Measurements from ENCODE around the gene PC. TPM values are rescaled to one million over a fixed set of nuclear protein-coding genes. Genes with fewer than 3 reads are reported as not detected.

PC gene
- polyA plus RNA-seq, 1 of the 3 experiments (the other 2 are of a cell fraction): 9.7 TPM

- Histone ChIP-seq H3K4me1 (ENCODE audit: control insufficient read depth in 1 of 2, insufficient read depth in 2 of 2, low read depth in 1 of 2, low read length in 1 of 2) (peaks cover 0 to 10% of the 10 kb centered on the region in 2 experiments; a peak in 2 of 4 replicates), H3K9ac (no peak overlapping the region), H3K27me3 (ENCODE audit: insufficient read depth) (no peaks in the 10 kb centered on the region), H2AFZ (ENCODE audit: low read depth) (no peak overlapping the region), H3K36me3 (replicated peaks in 1 of 2; ENCODE audit: control insufficient read depth in 1 of 2, insufficient read depth in 2 of 2, low read length in 1 of 2) (peaks cover 0 to 2% of the 10 kb centered on the region in 2 experiments), H3K4me3 (ENCODE audit: low read depth in 2 of 2, low read length in 1 of 2) (no peak overlapping the region), H3K27ac (ENCODE audit: low read depth in 2 of 2, low read length in 1 of 2) (no peak overlapping the region), H3F3A (replicated peaks; ENCODE audit: insufficient read depth) (no peaks in the 10 kb centered on the region), H3K79me2 (ENCODE audit: insufficient read depth) (peaks cover 14% of the 10 kb centered on the region), H3K4me2 (no peak overlapping the region), H4K20me1 (ENCODE audit: insufficient read depth) (no peaks in the 10 kb centered on the region), H3K9me3 (no peaks in the 10 kb centered on the region), H3K9me2 (no peaks in the 10 kb centered on the region)
- no peak for DNase-seq
- no peak for TF ChIP-seq MAX (IDR thresholded peaks at IDR 0.05; ENCODE audit: low read depth)
- no peak for TF ChIP-seq EZH2phosphoT487 (IDR thresholded peaks at IDR 0.05; ENCODE audit: borderline replicate concordance, low read depth)
- no peak for TF ChIP-seq FOSL2 (IDR thresholded peaks at IDR 0.05; ENCODE audit: borderline replicate concordance, low read depth)
- no peak for TF ChIP-seq RXRA (IDR thresholded peaks at IDR 0.05; ENCODE audit: borderline replicate concordance, low read depth)
- TF ChIP-seq FOXM1 (IDR thresholded peaks at IDR 0.05; ENCODE audit: low read depth): no peak
- TF ChIP-seq PBX3 (IDR thresholded peaks at IDR 0.05): no peak
- TF ChIP-seq SIN3A (IDR thresholded peaks at IDR 0.05; ENCODE audit: borderline replicate concordance, low read depth, low read length): no peak
- no peak for TF ChIP-seq GATA2 (CRISPR knock-in tag; IDR thresholded peaks at IDR 0.05)
- TF ChIP-seq MXI1 (IDR thresholded peaks at IDR 0.05; ENCODE audit: low read depth, low read length): no peak
- WGBS (ENCODE audit: low lambda C conversion rate): 96% methylated on average over 11 of the region's 12 CpGs
- ChIA-PET CTCF (interaction anchor here (1.0 to 3.1 kb wide), 4 partner anchors 10 to 122 kb away, joined by 3 to 17 read pairs (median 4); partner anchors contain the start of gene RCE1), POLR2A (interaction anchor here (2.2 kb wide), 1 partner anchor 11 kb away, joined by 14 read pairs; the partner anchor contains the start of gene RCE1)
These were observed 103.9 kb downstream of the PC start for GRCh38 chr11:66854231-66854661.

GRCh38 chr11:66853242-66854229 lies 104.6 kb downstream of the PC start:
- Histone ChIP-seq H3K9me2 (no peaks in the 10 kb centered on the region), H4K20me1 (ENCODE audit: insufficient read depth) (no peaks in the 10 kb centered on the region), H3K27me3 (ENCODE audit: insufficient read depth) (no peaks in the 10 kb centered on the region), H3K4me2 (no peak overlapping the region), H3K4me1 (ENCODE audit: control insufficient read depth in 1 of 2, insufficient read depth in 2 of 2, low read depth in 1 of 2, low read length in 1 of 2) (peaks cover 0 to 10% of the 10 kb centered on the region in 2 experiments; a peak in 2 of 4 replicates), H3K4me3 (ENCODE audit: low read depth in 2 of 2, low read length in 1 of 2) (no peak overlapping the region), H2AFZ (ENCODE audit: low read depth) (no peak overlapping the region), H3F3A (replicated peaks; ENCODE audit: insufficient read depth) (no peaks in the 10 kb centered on the region), H3K9me3 (no peaks in the 10 kb centered on the region), H3K27ac (ENCODE audit: low read depth in 2 of 2, low read length in 1 of 2) (no peak overlapping the region), H3K9ac (no peak overlapping the region), H3K79me2 (ENCODE audit: insufficient read depth) (peaks cover 10% of the 10 kb centered on the region), H3K36me3 (replicated peaks in 1 of 2; ENCODE audit: control insufficient read depth in 1 of 2, insufficient read depth in 2 of 2, low read length in 1 of 2) (peaks cover 0 to 7% of the 10 kb centered on the region in 2 experiments)
- WGBS (ENCODE audit: low lambda C conversion rate): 95% methylated on average over 23 of the region's 26 CpGs
- CTCF ChIA-PET: interaction anchor here (1.0 to 3.1 kb wide), 3 partner anchors 10 to 123 kb away, joined by 3 to 17 read pairs (median 4); partner anchors contain the start of gene RCE1
- DNase-seq: no peak
- no peak for TF ChIP-seq ELF1 (IDR thresholded peaks at IDR 0.05)
- TF ChIP-seq TCF12 (IDR thresholded peaks at IDR 0.05): no peak
- no peak for TF ChIP-seq SMC3 (IDR thresholded peaks at IDR 0.05; ENCODE audit: low read depth, low read length)
- no peak for TF ChIP-seq MXI1 (IDR thresholded peaks at IDR 0.05; ENCODE audit: low read depth, low read length)
- no peak for TF ChIP-seq RAD21 (IDR thresholded peaks at IDR 0.05; ENCODE audit: low read length)
- TF ChIP-seq GATA2 (CRISPR knock-in tag; IDR thresholded peaks at IDR 0.05): no peak
- no peak for TF ChIP-seq USF2 (IDR thresholded peaks at IDR 0.05; ENCODE audit: borderline replicate concordance, low read depth, low read length)
- no peak for TF ChIP-seq IRF3 (IDR thresholded peaks at IDR 0.05; ENCODE audit: low read depth, low read length)
- TF ChIP-seq PBX3 (IDR thresholded peaks at IDR 0.05): no peak
- no peak for TF ChIP-seq NFIC (IDR thresholded peaks at IDR 0.05; ENCODE audit: borderline replicate concordance)
- no peak for TF ChIP-seq TEAD4 (IDR thresholded peaks at IDR 0.05; ENCODE audit: borderline replicate concordance, insufficient read depth)
- TF ChIP-seq POLR2AphosphoS5 (IDR thresholded peaks at IDR 0.05; ENCODE audit: low read depth, low read length): no peak
- TF ChIP-seq SIN3A (IDR thresholded peaks at IDR 0.05; ENCODE audit: borderline replicate concordance, low read depth, low read length): no peak
- TF ChIP-seq CHD2 (IDR thresholded peaks at IDR 0.05; ENCODE audit: low read length, partially characterized antibody): no peak
- POLR2A ChIA-PET: interaction anchor here (1.1 kb wide), 1 partner anchor 10 kb away, joined by 4 read pairs; the partner anchor contains the start of gene RCE1

Measured in SK-N-SH (cell line).